Measurements from ENCODE around the gene CBFA2T2. TPM values are rescaled to one million over a fixed set of nuclear protein-coding genes. Genes with fewer than 3 reads are reported as not detected.
A peak's percentile ranks its signal among the peaks of the same experiment; 100 is the strongest.
"Not testable (repeated sequence)": the region's sequence is repeated elsewhere in the genome, so short reads cannot be mapped to it uniquely, and the experiment has no call there.

The CBFA2T2 gene
- total RNA-seq, 1 experiment from 2014 or later: 7.5 TPM

- Histone ChIP-seq H3K4me3 (ENCODE audit: insufficient read depth, low read depth, low read length) (no peak overlapping the region), H3K27me3 (ENCODE audit: control insufficient read depth, insufficient read depth, low read length) (no peaks in the 10 kb centered on the region)
- no peak for DNase-seq
Measured at GRCh38 chr20:33482581-33482980, 7.3 kb upstream of the CBFA2T2 start.

GRCh38 chr20:33483186-33483585 is 6.7 kb upstream of the CBFA2T2 start:
- not testable (repeated sequence) for H3K36me3 ChIP-seq (replicated peaks; ENCODE audit: control insufficient read depth, insufficient read depth, low read length); H3K27me3 ChIP-seq (ENCODE audit: control insufficient read depth, insufficient read depth, low read length); DNase-seq; H3K4me3 ChIP-seq (ENCODE audit: insufficient read depth, low read depth, low read length)

More at GRCh38 chr20:33482581-33482980, 7.3 kb upstream of the CBFA2T2 start:
- H3K36me3 ChIP-seq (replicated peaks; ENCODE audit: control insufficient read depth, insufficient read depth, low read length): no peaks in the 10 kb centered on the region

- H3K27me3 ChIP-seq (ENCODE audit: control insufficient read depth, insufficient read depth, low read length): no peaks in the 10 kb centered on the region
- H3K4me3 ChIP-seq (ENCODE audit: insufficient read depth, low read depth, low read length): no peak overlapping the region
- no peak for DNase-seq
- H3K36me3 ChIP-seq (replicated peaks; ENCODE audit: control insufficient read depth, insufficient read depth, low read length): no peaks in the 10 kb centered on the region
Measured at GRCh38 chr20:33488201-33488600, 1.7 kb upstream of the CBFA2T2 start.

GRCh38 chr20:33488661-33489494 is 1.0 kb upstream of the CBFA2T2 start:
- not testable (repeated sequence) for H3K36me3 ChIP-seq (replicated peaks; ENCODE audit: control insufficient read depth, insufficient read depth, low read length); H3K27me3 ChIP-seq (ENCODE audit: control insufficient read depth, insufficient read depth, low read length); DNase-seq
- H3K4me3 ChIP-seq (ENCODE audit: insufficient read depth, low read depth, low read length): peak overlapping the region; percentile 49; the same call in 1 of the 2 replicates

GRCh38 chr20:33489495-33490022 is 337 bp upstream of the CBFA2T2 start:
- Histone ChIP-seq H3K36me3 (replicated peaks; ENCODE audit: control insufficient read depth, insufficient read depth, low read length) (no peaks in the 10 kb centered on the region), H3K27me3 (ENCODE audit: control insufficient read depth, insufficient read depth, low read length) (no peaks in the 10 kb centered on the region), H3K4me3 (ENCODE audit: insufficient read depth, low read depth, low read length) (peak overlapping the region; percentile 49)
- peak; percentile 99 for DNase-seq

GRCh38 chr20:33490934-33491656 is 1.2 kb downstream of the CBFA2T2 start:
- Histone ChIP-seq H3K27me3 (ENCODE audit: control insufficient read depth, insufficient read depth, low read length) (no peaks in the 10 kb centered on the region), H3K36me3 (replicated peaks; ENCODE audit: control insufficient read depth, insufficient read depth, low read length) (no peaks in the 10 kb centered on the region), H3K4me3 (ENCODE audit: insufficient read depth, low read depth, low read length) (peak overlapping the region; percentile 78)
- no peak for DNase-seq

- H3K4me3 ChIP-seq (ENCODE audit: insufficient read depth, low read depth, low read length): no peak overlapping the region
- no peaks in the 10 kb centered on the region for H3K27me3 ChIP-seq (ENCODE audit: control insufficient read depth, insufficient read depth, low read length)
- DNase-seq: no peak
- no peaks in the 10 kb centered on the region for H3K36me3 ChIP-seq (replicated peaks; ENCODE audit: control insufficient read depth, insufficient read depth, low read length)
Measured at GRCh38 chr20:33493076-33493766, 3.3 kb downstream of the CBFA2T2 start.

GRCh38 chr20:33496776-33497175 is 6.9 kb downstream of the CBFA2T2 start:
- not testable (repeated sequence) for H3K27me3 ChIP-seq (ENCODE audit: control insufficient read depth, insufficient read depth, low read length)

GRCh38 chr20:33499355-33499754 is 9.5 kb downstream of the CBFA2T2 start:
- no peaks in the 10 kb centered on the region for H3K36me3 ChIP-seq (replicated peaks; ENCODE audit: control insufficient read depth, insufficient read depth, low read length)
- no peaks in the 10 kb centered on the region for H3K27me3 ChIP-seq (ENCODE audit: control insufficient read depth, insufficient read depth, low read length)
- H3K4me3 ChIP-seq (ENCODE audit: insufficient read depth, low read depth, low read length): no peak overlapping the region
- no peak for DNase-seq

More at GRCh38 chr20:33496776-33497175, 6.9 kb downstream of the CBFA2T2 start:
- H3K36me3 ChIP-seq (replicated peaks; ENCODE audit: control insufficient read depth, insufficient read depth, low read length); H3K4me3 ChIP-seq (ENCODE audit: insufficient read depth, low read depth, low read length); DNase-seq: not testable (repeated sequence)

- DNase-seq: no peak
Measured at GRCh38 chr20:33501000-33501399, 11.1 kb downstream of the CBFA2T2 start.

GRCh38 chr20:33503564-33503963 is 13.7 kb downstream of the CBFA2T2 start:
- no peak overlapping the region for H3K4me3 ChIP-seq (ENCODE audit: insufficient read depth, low read depth, low read length)
- no peaks in the 10 kb centered on the region for H3K36me3 ChIP-seq (replicated peaks; ENCODE audit: control insufficient read depth, insufficient read depth, low read length)
- no peak for DNase-seq
- no peaks in the 10 kb centered on the region for H3K27me3 ChIP-seq (ENCODE audit: control insufficient read depth, insufficient read depth, low read length)

More at GRCh38 chr20:33501000-33501399, 11.1 kb downstream of the CBFA2T2 start:
- Histone ChIP-seq H3K27me3 (ENCODE audit: control insufficient read depth, insufficient read depth, low read length) (no peaks in the 10 kb centered on the region), H3K36me3 (replicated peaks; ENCODE audit: control insufficient read depth, insufficient read depth, low read length) (no peaks in the 10 kb centered on the region), H3K4me3 (ENCODE audit: insufficient read depth, low read depth, low read length) (no peak overlapping the region)

- no peak for DNase-seq
- H3K36me3 ChIP-seq (replicated peaks; ENCODE audit: control insufficient read depth, insufficient read depth, low read length): no peaks in the 10 kb centered on the region
- no peaks in the 10 kb centered on the region for H3K27me3 ChIP-seq (ENCODE audit: control insufficient read depth, insufficient read depth, low read length)
- no peak overlapping the region for H3K4me3 ChIP-seq (ENCODE audit: insufficient read depth, low read depth, low read length)
Measured at GRCh38 chr20:33506576-33506975, 16.7 kb downstream of the CBFA2T2 start.

GRCh38 chr20:33507461-33507860 is 17.6 kb downstream of the CBFA2T2 start:
- DNase-seq: no peak
- Histone ChIP-seq H3K27me3 (ENCODE audit: control insufficient read depth, insufficient read depth, low read length) (no peaks in the 10 kb centered on the region), H3K4me3 (ENCODE audit: insufficient read depth, low read depth, low read length) (no peak overlapping the region), H3K36me3 (replicated peaks; ENCODE audit: control insufficient read depth, insufficient read depth, low read length) (no peaks in the 10 kb centered on the region)

GRCh38 chr20:33508015-33508414 is 18.1 kb downstream of the CBFA2T2 start:
- H3K36me3 ChIP-seq (replicated peaks; ENCODE audit: control insufficient read depth, insufficient read depth, low read length); H3K27me3 ChIP-seq (ENCODE audit: control insufficient read depth, insufficient read depth, low read length); H3K4me3 ChIP-seq (ENCODE audit: insufficient read depth, low read depth, low read length); DNase-seq: not testable (repeated sequence)

Measured in H7 (cell line).